Measurements from ENCODE around the gene HOXD3.

DNA sequence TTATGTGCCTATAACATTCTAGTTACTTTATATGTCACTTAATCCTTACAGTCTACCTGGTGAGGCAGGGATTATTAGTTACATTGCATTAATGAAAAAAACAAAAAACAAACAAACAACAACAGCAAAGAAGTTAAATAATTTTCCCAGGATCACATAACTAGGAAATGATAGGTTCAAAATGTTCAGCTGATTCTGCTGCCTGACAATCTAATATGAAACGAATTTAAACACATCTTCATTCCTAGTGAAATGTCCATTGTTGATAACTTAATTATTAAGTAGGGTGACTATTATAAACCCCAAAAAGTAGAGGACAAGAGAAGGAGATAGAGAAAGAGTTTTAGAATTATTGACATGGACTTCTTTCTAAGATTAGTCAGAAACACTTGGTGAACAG, 54.0 kb downstream of the HOXD3 start:
- TF ChIP-seq CHD2 (IDR thresholded peaks at IDR 0.05; ENCODE audit: low read length, partially characterized antibody) (no peak), YY1 (IDR thresholded peaks at IDR 0.05; ENCODE audit: low read depth) (no peak), RCOR1 (IDR thresholded peaks at IDR 0.05; ENCODE audit: low read length) (no peak), ELF1 (IDR thresholded peaks at IDR 0.05) (no peak), RXRA (IDR thresholded peaks at IDR 0.05; ENCODE audit: borderline replicate concordance, low read depth) (no peak), RAD21 (IDR thresholded peaks at IDR 0.05; ENCODE audit: low read length) (no peak), JUND (IDR thresholded peaks at IDR 0.05) (no peak), EZH2phosphoT487 (IDR thresholded peaks at IDR 0.05; ENCODE audit: borderline replicate concordance, low read depth) (no peak), POLR2AphosphoS5 (IDR thresholded peaks at IDR 0.05; ENCODE audit: low read depth, low read length) (no peak), SIN3A (IDR thresholded peaks at IDR 0.05; ENCODE audit: borderline replicate concordance, low read depth, low read length) (no peak), EP300 (IDR thresholded peaks at IDR 0.05; ENCODE audit: borderline replicate concordance in 1 of 2, low read depth in 1 of 2, low read length in 1 of 2) (no peak)
- TF ChIP-seq, protein P1, sequence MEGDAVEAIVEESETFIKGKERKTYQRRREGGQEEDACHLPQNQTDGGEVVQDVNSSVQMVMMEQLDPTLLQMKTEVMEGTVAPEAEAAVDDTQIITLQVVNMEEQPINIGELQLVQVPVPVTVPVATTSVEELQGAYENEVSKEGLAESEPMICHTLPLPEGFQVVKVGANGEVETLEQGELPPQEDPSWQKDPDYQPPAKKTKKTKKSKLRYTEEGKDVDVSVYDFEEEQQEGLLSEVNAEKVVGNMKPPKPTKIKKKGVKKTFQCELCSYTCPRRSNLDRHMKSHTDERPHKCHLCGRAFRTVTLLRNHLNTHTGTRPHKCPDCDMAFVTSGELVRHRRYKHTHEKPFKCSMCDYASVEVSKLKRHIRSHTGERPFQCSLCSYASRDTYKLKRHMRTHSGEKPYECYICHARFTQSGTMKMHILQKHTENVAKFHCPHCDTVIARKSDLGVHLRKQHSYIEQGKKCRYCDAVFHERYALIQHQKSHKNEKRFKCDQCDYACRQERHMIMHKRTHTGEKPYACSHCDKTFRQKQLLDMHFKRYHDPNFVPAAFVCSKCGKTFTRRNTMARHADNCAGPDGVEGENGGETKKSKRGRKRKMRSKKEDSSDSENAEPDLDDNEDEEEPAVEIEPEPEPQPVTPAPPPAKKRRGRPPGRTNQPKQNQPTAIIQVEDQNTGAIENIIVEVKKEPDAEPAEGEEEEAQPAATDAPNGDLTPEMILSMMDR (IDR thresholded peaks at IDR 0.05) = no peak
